Neural cell (in vitro differentiated cells): ENCODE measurements around the gene CNTN4. TPM values are rescaled to one million over a fixed set of nuclear protein-coding genes. Genes with fewer than 3 reads are reported as not detected.

ENCODE experiments used
- H2AFZ ChIP-seq: fragments of 200-600, 300-800 bp; sonication (generic), shearing (Covaris generic); 2 replicates; pipeline ENCODE4 v1.6.0; 2014; ENCODE audit warnings: low read depth, mild to moderate bottlenecking, antibody characterized with exemption, low read length, moderate library complexity
- H3F3A ChIP-seq: fragments of 200-600 bp; shearing (Covaris generic); 2 replicates; pipeline ENCODE4 v1.6.1; 2016; ENCODE audit warnings: mild to moderate bottlenecking, moderate library complexity, mixed read lengths, antibody characterized with exemption, low read length; ENCODE audit not compliant: insufficient read depth, poor library complexity, severe bottlenecking
- H3K27ac ChIP-seq: fragments of 200-600, 300-800 bp; sonication (generic), shearing (Covaris generic); 2 replicates; pipeline ENCODE4 v1.5.1; 2014; ENCODE audit warnings: mild to moderate bottlenecking, low read length, moderate library complexity
- H3K27me3 ChIP-seq: fragments of 300-800, 200-600 bp; sonication (generic), shearing (Covaris generic); 2 replicates; pipeline ENCODE4 v1.6.0; 2014; ENCODE audit warnings: mild to moderate bottlenecking, low read depth, low read length, moderate library complexity; ENCODE audit not compliant: insufficient read depth
- H3K36me3 ChIP-seq: fragments of 300-800, 200-600 bp; sonication (generic), shearing (Covaris generic); 2 replicates; pipeline ENCODE4 v1.5.1; 2014; ENCODE audit warnings: mild to moderate bottlenecking, antibody characterized with exemption, low read length, moderate library complexity; ENCODE audit not compliant: insufficient read depth
- H3K4me2 ChIP-seq: fragments of 300-800, 200-600 bp; sonication (generic), shearing (Covaris generic); 2 replicates; pipeline ENCODE4 v1.6.0; 2014; ENCODE audit warnings: mild to moderate bottlenecking, low read length
- H3K4me3 ChIP-seq: fragments of 300-800, 200-600 bp; sonication (generic), shearing (Covaris generic); 2 replicates; pipeline ENCODE4 v1.5.1; 2014; ENCODE audit warnings: mild to moderate bottlenecking, low read length, moderate library complexity
- H3K79me2 ChIP-seq: fragments of 200-600 bp; shearing (Covaris generic); replicated peaks from 2 replicates; pipeline ENCODE4 v1.6.0; 2014; ENCODE audit warnings: mild to moderate bottlenecking, low read length, moderate library complexity; ENCODE audit not compliant: insufficient read depth
- H3K9ac ChIP-seq: fragments of 300-800, 200-600 bp; sonication (generic), shearing (Covaris generic); 2 replicates; pipeline ENCODE4 v1.6.1; 2016; ENCODE audit warnings: mild to moderate bottlenecking, low read length, mixed read lengths
- H3K9me2 ChIP-seq: fragments of 200-600 bp; shearing (Covaris generic); 2 replicates; pipeline ENCODE4 v1.6.1; 2016; ENCODE audit warnings: mild to moderate bottlenecking, low read length, mixed read lengths; ENCODE audit not compliant: insufficient read depth
- H3K9me3 ChIP-seq: fragments of 200-600, 300-800 bp; sonication (generic), shearing (Covaris generic); 2 replicates; pipeline ENCODE4 v1.6.1; 2016; ENCODE audit warnings: mild to moderate bottlenecking, mixed run types, low read length, moderate library complexity, mixed read lengths
- H4K20me1 ChIP-seq: fragments of 200-600 bp; shearing (Covaris generic); 2 replicates; pipeline ENCODE4 v1.6.1; 2016; ENCODE audit warnings: mild to moderate bottlenecking, mixed run types; ENCODE audit not compliant: insufficient read depth
- EP300 ChIP-seq: fragments of 450-650 bp; conservative IDR thresholded peaks from 2 replicates; pipeline ENCODE4 v1.6.1; 2014; ENCODE audit warnings: antibody characterized with exemption, mild to moderate bottlenecking, moderate library complexity; ENCODE audit not compliant: poor library complexity, severe bottlenecking
- EZH2 ChIP-seq: fragments of 200-600, 300-800 bp; shearing (Covaris generic), sonication (generic); IDR thresholded peaks from 2 replicates; pipeline ENCODE4 v1.6.1; 2014; ENCODE audit warnings: antibody characterized with exemption, low read length, borderline replicate concordance, mild to moderate bottlenecking; ENCODE audit not compliant: insufficient read depth, poor library complexity, severe bottlenecking
- MXI1 ChIP-seq: fragments of 450-650 bp; conservative IDR thresholded peaks from 2 replicates; pipeline ENCODE4 v1.6.1; 2014; ENCODE audit warnings: antibody characterized with exemption, mild to moderate bottlenecking; ENCODE audit not compliant: poor library complexity, severe bottlenecking
- POLR2AphosphoS5 ChIP-seq: IDR thresholded peaks from 2 replicates; pipeline ENCODE4 v1.6.1; 2012
- RAD21 ChIP-seq: fragments of 450-650 bp; conservative IDR thresholded peaks from 2 replicates; pipeline ENCODE4 v1.6.1; 2014; ENCODE audit warnings: antibody characterized with exemption, mild to moderate bottlenecking, moderate library complexity
- SMC3 ChIP-seq: fragments of 450-650 bp; conservative IDR thresholded peaks from 2 replicates; pipeline ENCODE4 v1.6.1; 2014; ENCODE audit warnings: antibody characterized with exemption, mild to moderate bottlenecking, moderate library complexity; ENCODE audit not compliant: poor library complexity
- TAF1 ChIP-seq: IDR thresholded peaks from 2 replicates; pipeline ENCODE4 v1.6.1; 2012; ENCODE audit warnings: low read depth
- polyA plus RNA-seq: library from polyadenylated mRNA; depleted of rRNA; stranded (reverse); fragments of >200 nt; gene quantifications from 2 replicates; pipeline ENCODE4 v1.2.3, GENCODE V29; 2014
- TF ChIP-seq, protein P1 (sequence below): fragments of 450-650 bp; IDR thresholded peaks from 2 replicates; pipeline ENCODE4 v1.5.1; 2014; ENCODE audit warnings: antibody characterized with exemption, mild to moderate bottlenecking, moderate library complexity; ENCODE audit not compliant: poor library complexity, severe bottlenecking
- TF ChIP-seq, protein P2 (sequence below): IDR thresholded peaks from 2 replicates; pipeline ENCODE4 v1.6.1; 2012; ENCODE audit warnings: borderline replicate concordance

Gene CNTN4
- polyA plus RNA-seq, 1 donor from 2014 or later = 10.6 TPM

- Histone ChIP-seq H3K9ac (no peak overlapping the region), H4K20me1 (no peaks in the 10 kb centered on the region), H3K4me2 (no peak overlapping the region), H3F3A (no peaks in the 10 kb centered on the region), H3K27ac (no peak overlapping the region), H3K36me3 (no peaks in the 10 kb centered on the region), H3K9me3 (no peaks in the 10 kb centered on the region), H3K27me3 (no peaks in the 10 kb centered on the region), H3K79me2 (no peaks in the 10 kb centered on the region), H3K4me3 (no peak overlapping the region), H3K9me2 (no peaks in the 10 kb centered on the region), H2AFZ (no peak overlapping the region)
- TF ChIP-seq RAD21 (no peak), POLR2AphosphoS5 (no peak), SMC3 (no peak), MXI1 (no peak), EZH2 (no peak), TAF1 (no peak), EP300 (no peak)
- TF ChIP-seq, protein P1, sequence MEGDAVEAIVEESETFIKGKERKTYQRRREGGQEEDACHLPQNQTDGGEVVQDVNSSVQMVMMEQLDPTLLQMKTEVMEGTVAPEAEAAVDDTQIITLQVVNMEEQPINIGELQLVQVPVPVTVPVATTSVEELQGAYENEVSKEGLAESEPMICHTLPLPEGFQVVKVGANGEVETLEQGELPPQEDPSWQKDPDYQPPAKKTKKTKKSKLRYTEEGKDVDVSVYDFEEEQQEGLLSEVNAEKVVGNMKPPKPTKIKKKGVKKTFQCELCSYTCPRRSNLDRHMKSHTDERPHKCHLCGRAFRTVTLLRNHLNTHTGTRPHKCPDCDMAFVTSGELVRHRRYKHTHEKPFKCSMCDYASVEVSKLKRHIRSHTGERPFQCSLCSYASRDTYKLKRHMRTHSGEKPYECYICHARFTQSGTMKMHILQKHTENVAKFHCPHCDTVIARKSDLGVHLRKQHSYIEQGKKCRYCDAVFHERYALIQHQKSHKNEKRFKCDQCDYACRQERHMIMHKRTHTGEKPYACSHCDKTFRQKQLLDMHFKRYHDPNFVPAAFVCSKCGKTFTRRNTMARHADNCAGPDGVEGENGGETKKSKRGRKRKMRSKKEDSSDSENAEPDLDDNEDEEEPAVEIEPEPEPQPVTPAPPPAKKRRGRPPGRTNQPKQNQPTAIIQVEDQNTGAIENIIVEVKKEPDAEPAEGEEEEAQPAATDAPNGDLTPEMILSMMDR = no peak
- TF ChIP-seq, protein P2, sequence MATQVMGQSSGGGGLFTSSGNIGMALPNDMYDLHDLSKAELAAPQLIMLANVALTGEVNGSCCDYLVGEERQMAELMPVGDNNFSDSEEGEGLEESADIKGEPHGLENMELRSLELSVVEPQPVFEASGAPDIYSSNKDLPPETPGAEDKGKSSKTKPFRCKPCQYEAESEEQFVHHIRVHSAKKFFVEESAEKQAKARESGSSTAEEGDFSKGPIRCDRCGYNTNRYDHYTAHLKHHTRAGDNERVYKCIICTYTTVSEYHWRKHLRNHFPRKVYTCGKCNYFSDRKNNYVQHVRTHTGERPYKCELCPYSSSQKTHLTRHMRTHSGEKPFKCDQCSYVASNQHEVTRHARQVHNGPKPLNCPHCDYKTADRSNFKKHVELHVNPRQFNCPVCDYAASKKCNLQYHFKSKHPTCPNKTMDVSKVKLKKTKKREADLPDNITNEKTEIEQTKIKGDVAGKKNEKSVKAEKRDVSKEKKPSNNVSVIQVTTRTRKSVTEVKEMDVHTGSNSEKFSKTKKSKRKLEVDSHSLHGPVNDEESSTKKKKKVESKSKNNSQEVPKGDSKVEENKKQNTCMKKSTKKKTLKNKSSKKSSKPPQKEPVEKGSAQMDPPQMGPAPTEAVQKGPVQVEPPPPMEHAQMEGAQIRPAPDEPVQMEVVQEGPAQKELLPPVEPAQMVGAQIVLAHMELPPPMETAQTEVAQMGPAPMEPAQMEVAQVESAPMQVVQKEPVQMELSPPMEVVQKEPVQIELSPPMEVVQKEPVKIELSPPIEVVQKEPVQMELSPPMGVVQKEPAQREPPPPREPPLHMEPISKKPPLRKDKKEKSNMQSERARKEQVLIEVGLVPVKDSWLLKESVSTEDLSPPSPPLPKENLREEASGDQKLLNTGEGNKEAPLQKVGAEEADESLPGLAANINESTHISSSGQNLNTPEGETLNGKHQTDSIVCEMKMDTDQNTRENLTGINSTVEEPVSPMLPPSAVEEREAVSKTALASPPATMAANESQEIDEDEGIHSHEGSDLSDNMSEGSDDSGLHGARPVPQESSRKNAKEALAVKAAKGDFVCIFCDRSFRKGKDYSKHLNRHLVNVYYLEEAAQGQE = no peak
Measured at GRCh38 chr3:2130726-2131125, 32.1 kb downstream of the CNTN4 start.

GRCh38 chr3:2133146-2133545, 34.5 kb downstream of the CNTN4 start:
- Histone ChIP-seq H3F3A (no peaks in the 10 kb centered on the region), H3K4me2 (no peak overlapping the region), H2AFZ (no peak overlapping the region), H4K20me1 (no peaks in the 10 kb centered on the region), H3K4me3 (no peak overlapping the region), H3K27ac (no peak overlapping the region), H3K27me3 (no peaks in the 10 kb centered on the region), H3K9me3 (no peaks in the 10 kb centered on the region), H3K36me3 (no peaks in the 10 kb centered on the region), H3K9ac (no peak overlapping the region), H3K79me2 (no peaks in the 10 kb centered on the region), H3K9me2 (no peaks in the 10 kb centered on the region)
- TF ChIP-seq, protein P2 = no peak
- TF ChIP-seq POLR2AphosphoS5 = no peak
- no peak for TF ChIP-seq RAD21
- no peak for TF ChIP-seq MXI1
- no peak for TF ChIP-seq EZH2
- TF ChIP-seq, protein P1 = no peak
- no peak for TF ChIP-seq SMC3
- TF ChIP-seq EP300 = no peak
- TF ChIP-seq TAF1 = no peak
